Panc1 (cell line): ENCODE data around the gene BHLHA15. TPM values are rescaled to one million over a fixed set of nuclear protein-coding genes. Genes with fewer than 3 reads are reported as not detected.

Experiments used
- ATAC-seq: fragments of 200-7000 bp; cut with Tn5 transposase; 2 replicates; pipeline ENCODE4 v1.9.1; 2020; ENCODE audit warnings: mild to moderate bottlenecking, moderate library complexity
- BruUV-seq: library from RNA; stranded (reverse); fragments of 400-500 nt; replicated peaks from 2 replicates; lab custom pipeline; 2021; lab: Mats Ljungman, UMichigan
- CTCF ChIA-PET: fragments of 300-600 bp; sonication (Branson Sonifier 250); formaldehyde crosslinking; loops from one replicate; lab custom pipeline; 2022; ENCODE audit warnings: antibody characterized with exemption; lab: Charles Lee
- POLR2A ChIA-PET: fragments of 300-600 bp; sonication (Branson Sonifier 250); formaldehyde crosslinking; loops from one replicate; lab custom pipeline; 2022; ENCODE audit warnings: antibody characterized with exemption; lab: Charles Lee
- DNase-seq: peaks from one replicate; pipeline ENCODE4 v3.0.0-alpha.2; 2010; ENCODE audit warnings: low read depth, low spot score
- H3K27ac ChIP-seq: 2 replicates; pipeline ENCODE4 v1.5.1; 2011; ENCODE audit warnings: mild to moderate bottlenecking, low read length, inconsistent platforms
- H3K27me3 ChIP-seq: fragments of 200-500 bp; sonication (Bioruptor generic); 2 replicates; pipeline ENCODE4 v1.6.0; 2014; ENCODE audit warnings: low read length, inconsistent platforms; ENCODE audit not compliant: control insufficient read depth, insufficient read depth
- H3K36me3 ChIP-seq: fragments of 200-500 bp; sonication (Bioruptor generic); 2 replicates; pipeline ENCODE4 v1.5.1; 2014; ENCODE audit warnings: inconsistent platforms, mild to moderate bottlenecking, low read length, moderate library complexity; ENCODE audit not compliant: control insufficient read depth, insufficient read depth
- H3K4me1 ChIP-seq: 2 replicates; pipeline ENCODE4 v1.5.1; 2011; ENCODE audit warnings: inconsistent platforms, mild to moderate bottlenecking, low read length, moderate library complexity; ENCODE audit not compliant: control insufficient read depth, insufficient read depth
- H3K4me3 ChIP-seq, 2 experiments: 2 replicates each; pipeline ENCODE4 v1.5.1; 2011 to 2012; ENCODE audit warnings: low read depth in 2 of 2, low read length in 2 of 2, mild to moderate bottlenecking in 2 of 2, inconsistent platforms in 1 of 2, moderate library complexity in 1 of 2
- H3K9me3 ChIP-seq: fragments of 200-500 bp; sonication (Bioruptor generic); 2 replicates; pipeline ENCODE4 v1.5.1; 2014; ENCODE audit warnings: low read depth, mild to moderate bottlenecking, inconsistent platforms, low read length, moderate library complexity; ENCODE audit not compliant: control insufficient read depth, insufficient read depth
- POLR2AphosphoS5 ChIP-seq: IDR thresholded peaks from 2 replicates; pipeline ENCODE4 v1.6.1; 2012; ENCODE audit warnings: mild to moderate bottlenecking, low read depth, low read length, moderate library complexity
- SIN3A ChIP-seq: IDR thresholded peaks from 2 replicates; pipeline ENCODE4 v1.6.1; 2012; ENCODE audit warnings: low read depth, mild to moderate bottlenecking, low read length, moderate library complexity, borderline replicate concordance; ENCODE audit not compliant: insufficient read depth
- TCF7L2 ChIP-seq: IDR thresholded peaks from 2 replicates; pipeline ENCODE4 v1.6.1; 2011; ENCODE audit warnings: mild to moderate bottlenecking, low read depth, low read length, inconsistent platforms
- in situ Hi-C: cut with HindIII; loops from 2 replicates; pipeline ENCODE4 v1.10.0; 2016; ENCODE audit warnings: low sequenced_read_pairs, low pct_unique_long_range_greater_than_20kb
- intact Hi-C: fragments of 100-400 bp; cut with micrococcal nuclease; formaldehyde crosslinking; loops from one replicate; pipeline ENCODE4 v1.10.0; 2022; ENCODE audit not compliant: unreplicated experiment
- total RNA-seq: library from RNA; stranded (reverse); gene quantifications from one replicate; pipeline ENCODE4 v1.2.1, GENCODE V29; 2021; ENCODE audit not compliant: unreplicated experiment
- TF ChIP-seq, protein P1 (sequence below): fragments of 450-650 bp; IDR thresholded peaks from 2 replicates; pipeline ENCODE4 v1.5.1; 2017; ENCODE audit warnings: mild to moderate bottlenecking
- TF ChIP-seq, protein P2 (sequence below), 2 experiments: IDR thresholded peaks; 2 replicates each; pipeline ENCODE4 v1.6.1; 2011 to 2012; ENCODE audit warnings: low read depth in 2 of 2, control low read depth in 1 of 2, low read length in 1 of 2, mild to moderate bottlenecking in 1 of 2, moderate library complexity in 1 of 2; ENCODE audit not compliant: insufficient read depth in 1 of 2

The BHLHA15 gene
- total RNA-seq, 1 experiment from 2014 or later, result 0.26 TPM

DNA sequence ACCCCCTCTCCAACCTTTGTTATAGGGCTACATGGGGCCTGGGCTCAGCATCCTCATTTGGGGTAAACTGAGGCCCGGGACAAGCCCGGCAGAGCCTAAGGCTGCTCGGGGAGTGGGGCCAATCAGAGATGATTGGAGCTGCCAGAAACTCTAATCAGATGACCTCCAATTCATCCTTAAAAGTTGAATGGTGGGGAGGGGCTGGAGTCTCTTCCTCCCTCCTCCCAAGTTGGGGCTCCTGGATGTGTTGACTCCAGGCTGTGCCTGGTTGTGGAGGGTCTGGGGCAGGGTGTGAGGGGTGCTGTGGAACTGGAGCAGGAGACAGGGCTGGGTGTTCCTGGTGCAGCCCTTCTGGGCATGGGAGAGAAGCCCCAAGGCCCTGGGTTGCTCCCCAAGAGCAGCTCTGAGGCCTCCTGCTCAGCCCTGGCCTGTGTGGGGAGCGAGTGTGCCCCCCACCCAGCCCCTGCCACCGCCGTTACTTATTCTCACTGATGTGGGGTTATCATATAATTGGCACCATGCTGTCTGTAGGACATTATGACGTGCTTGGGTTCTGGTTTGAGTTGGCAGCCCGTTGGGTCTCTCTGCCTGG is 2.2 kb downstream of the BHLHA15 start:
- no peak overlapping the region for H3K4me3 ChIP-seq
- TF ChIP-seq SIN3A, result no peak
- TF ChIP-seq, protein P1, sequence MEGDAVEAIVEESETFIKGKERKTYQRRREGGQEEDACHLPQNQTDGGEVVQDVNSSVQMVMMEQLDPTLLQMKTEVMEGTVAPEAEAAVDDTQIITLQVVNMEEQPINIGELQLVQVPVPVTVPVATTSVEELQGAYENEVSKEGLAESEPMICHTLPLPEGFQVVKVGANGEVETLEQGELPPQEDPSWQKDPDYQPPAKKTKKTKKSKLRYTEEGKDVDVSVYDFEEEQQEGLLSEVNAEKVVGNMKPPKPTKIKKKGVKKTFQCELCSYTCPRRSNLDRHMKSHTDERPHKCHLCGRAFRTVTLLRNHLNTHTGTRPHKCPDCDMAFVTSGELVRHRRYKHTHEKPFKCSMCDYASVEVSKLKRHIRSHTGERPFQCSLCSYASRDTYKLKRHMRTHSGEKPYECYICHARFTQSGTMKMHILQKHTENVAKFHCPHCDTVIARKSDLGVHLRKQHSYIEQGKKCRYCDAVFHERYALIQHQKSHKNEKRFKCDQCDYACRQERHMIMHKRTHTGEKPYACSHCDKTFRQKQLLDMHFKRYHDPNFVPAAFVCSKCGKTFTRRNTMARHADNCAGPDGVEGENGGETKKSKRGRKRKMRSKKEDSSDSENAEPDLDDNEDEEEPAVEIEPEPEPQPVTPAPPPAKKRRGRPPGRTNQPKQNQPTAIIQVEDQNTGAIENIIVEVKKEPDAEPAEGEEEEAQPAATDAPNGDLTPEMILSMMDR, result no peak
- TF ChIP-seq, protein P2, sequence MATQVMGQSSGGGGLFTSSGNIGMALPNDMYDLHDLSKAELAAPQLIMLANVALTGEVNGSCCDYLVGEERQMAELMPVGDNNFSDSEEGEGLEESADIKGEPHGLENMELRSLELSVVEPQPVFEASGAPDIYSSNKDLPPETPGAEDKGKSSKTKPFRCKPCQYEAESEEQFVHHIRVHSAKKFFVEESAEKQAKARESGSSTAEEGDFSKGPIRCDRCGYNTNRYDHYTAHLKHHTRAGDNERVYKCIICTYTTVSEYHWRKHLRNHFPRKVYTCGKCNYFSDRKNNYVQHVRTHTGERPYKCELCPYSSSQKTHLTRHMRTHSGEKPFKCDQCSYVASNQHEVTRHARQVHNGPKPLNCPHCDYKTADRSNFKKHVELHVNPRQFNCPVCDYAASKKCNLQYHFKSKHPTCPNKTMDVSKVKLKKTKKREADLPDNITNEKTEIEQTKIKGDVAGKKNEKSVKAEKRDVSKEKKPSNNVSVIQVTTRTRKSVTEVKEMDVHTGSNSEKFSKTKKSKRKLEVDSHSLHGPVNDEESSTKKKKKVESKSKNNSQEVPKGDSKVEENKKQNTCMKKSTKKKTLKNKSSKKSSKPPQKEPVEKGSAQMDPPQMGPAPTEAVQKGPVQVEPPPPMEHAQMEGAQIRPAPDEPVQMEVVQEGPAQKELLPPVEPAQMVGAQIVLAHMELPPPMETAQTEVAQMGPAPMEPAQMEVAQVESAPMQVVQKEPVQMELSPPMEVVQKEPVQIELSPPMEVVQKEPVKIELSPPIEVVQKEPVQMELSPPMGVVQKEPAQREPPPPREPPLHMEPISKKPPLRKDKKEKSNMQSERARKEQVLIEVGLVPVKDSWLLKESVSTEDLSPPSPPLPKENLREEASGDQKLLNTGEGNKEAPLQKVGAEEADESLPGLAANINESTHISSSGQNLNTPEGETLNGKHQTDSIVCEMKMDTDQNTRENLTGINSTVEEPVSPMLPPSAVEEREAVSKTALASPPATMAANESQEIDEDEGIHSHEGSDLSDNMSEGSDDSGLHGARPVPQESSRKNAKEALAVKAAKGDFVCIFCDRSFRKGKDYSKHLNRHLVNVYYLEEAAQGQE (IDR thresholded peaks at IDR 0.05; ENCODE audit: insufficient read depth in 1 of 2, low read depth in 2 of 2, low read length in 1 of 2), result no peak
- no peak for TF ChIP-seq POLR2AphosphoS5
- TF ChIP-seq TCF7L2, result no peak
- in situ Hi-C loops, result no loop called here
- no TSS peak for BruUV-seq
- ChIA-PET POLR2A (no interaction called here), CTCF (interaction anchor here (0.5 kb wide), 1 partner anchor 683 kb away, joined by 3 read pairs; no protein-coding TSS in a partner anchor)
- no peaks in the 10 kb centered on the region for H3K27me3 ChIP-seq
- no peak overlapping the region for H3K27ac ChIP-seq
- no peak for ATAC-seq
- no peaks in the 10 kb centered on the region for H3K36me3 ChIP-seq
- DNase-seq, result no peak
- H3K9me3 ChIP-seq, result no peaks in the 10 kb centered on the region
- no peaks in the 10 kb centered on the region for H3K4me1 ChIP-seq
- intact Hi-C loops, result no loop called here

DNA sequence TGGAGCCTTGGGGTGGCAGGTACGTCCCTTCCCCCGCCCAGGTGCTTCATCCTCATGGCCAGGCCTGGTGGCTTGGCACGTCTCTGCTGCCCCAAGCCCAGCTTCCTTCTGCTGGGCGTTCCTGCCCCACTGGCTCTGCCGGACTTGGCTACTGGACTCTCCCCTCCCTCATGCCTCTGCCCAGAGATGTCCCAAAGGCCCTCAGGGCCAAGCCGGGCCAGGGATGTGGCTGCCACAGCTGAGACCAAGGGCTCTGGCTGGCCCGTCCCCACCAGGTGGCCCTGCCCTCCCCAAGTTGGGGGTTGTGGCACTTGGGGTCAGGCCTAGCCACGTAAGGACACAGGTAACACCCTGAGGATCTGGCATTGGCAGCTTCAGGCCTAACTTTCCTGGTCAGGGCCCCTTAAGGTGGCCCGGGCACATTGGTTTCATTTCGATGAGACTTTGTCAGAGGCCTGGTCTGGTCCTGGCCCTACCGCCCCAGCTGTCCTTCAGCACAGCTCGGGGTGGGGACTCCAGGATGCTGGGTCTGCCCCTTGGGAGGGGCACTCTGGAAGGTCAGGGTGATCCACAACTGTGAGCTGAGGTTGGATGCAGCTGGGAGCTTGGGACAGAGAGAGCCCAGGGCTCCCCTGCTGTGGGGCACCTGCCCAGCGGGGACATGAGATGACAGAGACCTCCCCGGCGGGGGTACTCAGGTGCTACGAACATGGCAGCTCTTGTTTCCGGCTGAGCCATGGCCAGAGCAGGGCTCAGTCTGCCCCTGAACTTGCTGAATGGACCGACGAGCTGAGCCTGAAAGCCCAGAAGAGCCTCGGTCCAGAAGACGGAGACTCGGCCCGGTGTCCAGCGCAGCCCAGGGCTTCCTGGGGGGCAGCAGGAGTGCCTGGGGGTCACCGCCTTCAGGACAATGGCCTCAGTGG is 2.9 kb downstream of the BHLHA15 start:
- CTCF ChIA-PET, result no interaction called here
- in situ Hi-C loops (no loop called here), intact Hi-C loops (no loop called here)
- Histone ChIP-seq H3K4me3 (no peak overlapping the region), H3K4me1 (no peaks in the 10 kb centered on the region), H3K27me3 (no peaks in the 10 kb centered on the region), H3K36me3 (no peaks in the 10 kb centered on the region), H3K27ac (no peak overlapping the region), H3K9me3 (no peaks in the 10 kb centered on the region)
- TF ChIP-seq TCF7L2 (no peak), POLR2AphosphoS5 (no peak), SIN3A (no peak)
- TF ChIP-seq, protein P2 (IDR thresholded peaks at IDR 0.05; ENCODE audit: insufficient read depth in 1 of 2, low read depth in 2 of 2, low read length in 1 of 2), result no peak
- TF ChIP-seq, protein P1, result no peak
- ATAC-seq (no peak; the same call in 1 of the 2 replicates), DNase-seq (no peak)
- POLR2A ChIA-PET, result no interaction called here
- BruUV-seq, result no TSS peak
